LNCAP (cell line): ENCODE results near the gene SHISA2.

ENCODE experiments used
- TF ChIP-seq, protein P1 (sequence below): fragments of 450-650 bp; IDR thresholded peaks from 2 replicates; pipeline ENCODE4 v1.5.1; 2017; ENCODE audit warnings: mild to moderate bottlenecking

Gene SHISA2

DNA sequence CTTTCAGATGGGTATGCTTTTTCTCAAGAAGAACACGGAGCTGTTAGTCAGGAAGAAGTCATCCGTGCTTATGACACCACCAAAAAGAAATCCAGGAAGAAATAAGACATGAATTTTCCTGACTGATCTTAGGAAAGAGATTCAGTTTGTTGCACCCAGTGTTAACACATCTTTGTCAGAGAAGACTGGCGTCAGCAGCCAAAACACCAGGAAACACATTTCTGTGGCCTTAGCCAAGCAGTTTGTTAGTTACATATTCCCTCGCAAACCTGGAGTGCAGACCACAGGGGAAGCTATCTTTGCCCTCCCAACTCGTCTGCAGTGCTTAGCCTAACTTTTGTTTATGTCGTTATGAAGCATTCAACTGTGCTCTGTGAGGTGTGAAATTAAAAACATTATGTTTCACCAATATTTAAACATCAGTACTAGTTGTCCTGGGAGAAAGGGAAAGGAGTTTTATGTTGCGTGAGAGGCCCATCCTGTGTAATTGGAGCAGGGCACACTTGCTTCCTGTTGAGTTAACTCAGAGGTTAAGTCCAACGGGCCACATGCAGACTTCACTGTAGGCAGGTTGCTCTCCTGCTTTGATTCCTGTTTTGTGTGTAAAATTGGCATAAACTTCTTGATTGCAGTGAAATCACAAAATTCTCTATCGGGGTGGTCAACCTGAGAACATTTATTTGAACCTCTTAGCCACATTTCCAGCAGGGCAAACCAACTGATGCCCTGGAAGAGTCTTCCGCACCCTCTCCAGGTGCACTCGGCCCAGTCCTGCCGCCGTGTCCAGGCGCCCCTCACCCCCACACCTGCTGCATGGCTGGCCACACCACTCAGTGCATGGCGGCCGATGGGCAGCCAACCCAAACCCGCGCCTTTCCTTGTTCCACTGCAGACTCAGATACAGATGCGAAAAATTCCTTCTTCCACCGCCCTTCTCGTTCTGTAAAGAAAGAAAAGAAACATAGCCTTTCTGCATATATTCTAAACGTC is 31.6 kb downstream of the SHISA2 start:
- TF ChIP-seq, protein P1, sequence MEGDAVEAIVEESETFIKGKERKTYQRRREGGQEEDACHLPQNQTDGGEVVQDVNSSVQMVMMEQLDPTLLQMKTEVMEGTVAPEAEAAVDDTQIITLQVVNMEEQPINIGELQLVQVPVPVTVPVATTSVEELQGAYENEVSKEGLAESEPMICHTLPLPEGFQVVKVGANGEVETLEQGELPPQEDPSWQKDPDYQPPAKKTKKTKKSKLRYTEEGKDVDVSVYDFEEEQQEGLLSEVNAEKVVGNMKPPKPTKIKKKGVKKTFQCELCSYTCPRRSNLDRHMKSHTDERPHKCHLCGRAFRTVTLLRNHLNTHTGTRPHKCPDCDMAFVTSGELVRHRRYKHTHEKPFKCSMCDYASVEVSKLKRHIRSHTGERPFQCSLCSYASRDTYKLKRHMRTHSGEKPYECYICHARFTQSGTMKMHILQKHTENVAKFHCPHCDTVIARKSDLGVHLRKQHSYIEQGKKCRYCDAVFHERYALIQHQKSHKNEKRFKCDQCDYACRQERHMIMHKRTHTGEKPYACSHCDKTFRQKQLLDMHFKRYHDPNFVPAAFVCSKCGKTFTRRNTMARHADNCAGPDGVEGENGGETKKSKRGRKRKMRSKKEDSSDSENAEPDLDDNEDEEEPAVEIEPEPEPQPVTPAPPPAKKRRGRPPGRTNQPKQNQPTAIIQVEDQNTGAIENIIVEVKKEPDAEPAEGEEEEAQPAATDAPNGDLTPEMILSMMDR: no peak

DNA sequence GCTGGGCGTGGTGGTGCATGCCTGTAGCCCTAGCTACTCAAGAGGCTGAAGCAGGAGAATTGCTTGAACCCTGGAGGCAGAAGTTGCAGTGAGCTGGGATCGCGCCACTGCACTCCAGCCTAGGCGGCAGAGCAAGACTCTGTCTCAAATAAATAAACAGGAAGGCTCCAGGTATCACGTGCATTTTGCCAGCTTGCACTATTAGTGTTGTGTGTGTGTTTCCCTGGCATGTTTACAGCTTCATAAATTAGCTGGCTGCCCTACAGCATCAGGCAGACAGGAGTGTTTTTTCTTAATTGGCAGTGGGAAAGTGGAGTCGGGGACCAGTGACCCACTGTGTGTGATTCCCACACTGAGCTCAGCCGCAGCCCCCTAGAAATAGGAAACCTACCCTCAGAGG is 32.6 kb downstream of the SHISA2 start:
- TF ChIP-seq, protein P1: no peak

DNA sequence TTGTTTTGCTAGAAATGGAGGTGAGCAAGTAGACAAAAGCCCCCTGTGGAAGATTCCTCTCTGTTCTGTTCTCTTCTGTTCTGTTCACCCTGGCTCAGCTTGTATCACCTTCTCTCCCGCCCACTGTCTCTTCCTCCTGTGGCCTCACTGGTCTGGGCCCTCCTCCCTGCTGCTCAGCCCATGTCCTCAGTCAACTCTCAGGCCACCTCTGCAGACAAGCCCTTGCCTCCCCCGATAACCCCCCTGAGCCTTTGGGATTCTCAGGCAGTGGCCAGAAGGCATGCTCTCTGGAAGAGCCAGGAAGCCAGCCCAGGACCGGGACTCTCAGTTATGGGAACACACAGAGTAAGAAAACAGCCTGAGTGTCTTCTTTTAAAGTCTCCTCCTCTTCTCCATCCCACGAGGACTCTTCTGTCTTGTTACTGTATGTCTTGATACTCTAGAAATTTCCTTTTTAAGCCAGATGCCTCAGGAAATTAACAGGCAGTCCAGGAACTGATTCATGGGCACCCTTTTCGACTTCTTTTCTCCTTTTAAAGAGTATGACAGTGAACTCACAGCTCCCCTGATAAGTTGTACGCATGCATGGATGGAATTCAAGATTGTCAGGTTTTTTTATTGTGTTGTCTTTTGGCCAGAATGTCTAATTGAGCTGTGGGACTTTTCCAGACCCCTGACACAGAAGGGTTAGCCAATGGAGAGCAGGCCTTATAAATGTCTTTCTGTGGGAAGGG is 33.7 kb downstream of the SHISA2 start:
- TF ChIP-seq, protein P1: no peak

DNA sequence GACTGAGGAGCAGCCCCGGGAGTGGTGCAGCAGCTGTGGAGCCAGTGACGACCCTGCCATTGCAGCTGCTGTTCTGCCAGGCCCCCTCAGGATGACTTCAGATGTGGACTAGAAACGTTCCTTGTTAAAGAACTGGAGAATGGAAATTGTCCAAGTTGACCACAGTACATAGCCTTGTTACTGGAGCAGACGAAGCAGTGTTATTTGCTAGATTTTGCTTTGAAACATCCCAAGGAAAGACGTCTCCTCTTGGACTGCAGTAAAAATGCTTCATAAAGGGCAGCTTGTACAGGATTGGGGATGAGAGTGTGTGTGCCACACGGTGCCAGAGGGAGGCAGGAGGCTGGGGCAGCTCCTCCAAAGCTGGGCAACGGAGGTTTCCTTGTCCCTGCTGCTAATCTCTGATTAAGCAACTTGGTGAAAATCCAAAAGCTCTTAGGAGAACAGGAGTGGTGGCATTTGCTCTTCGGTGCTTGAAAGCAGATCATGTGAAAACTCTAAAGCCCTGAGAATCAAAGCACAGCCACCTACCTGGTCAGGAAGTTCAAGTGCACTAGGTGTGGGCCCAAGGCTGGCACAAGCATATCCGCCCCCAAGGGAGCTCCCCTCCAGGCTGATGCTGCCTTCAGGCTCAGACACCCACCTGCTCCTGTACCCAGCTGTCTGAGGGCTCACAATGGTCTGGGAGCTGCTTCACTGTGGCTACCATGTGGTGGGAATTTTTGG is 34.5 kb downstream of the SHISA2 start:
- TF ChIP-seq, protein P1: no peak

DNA sequence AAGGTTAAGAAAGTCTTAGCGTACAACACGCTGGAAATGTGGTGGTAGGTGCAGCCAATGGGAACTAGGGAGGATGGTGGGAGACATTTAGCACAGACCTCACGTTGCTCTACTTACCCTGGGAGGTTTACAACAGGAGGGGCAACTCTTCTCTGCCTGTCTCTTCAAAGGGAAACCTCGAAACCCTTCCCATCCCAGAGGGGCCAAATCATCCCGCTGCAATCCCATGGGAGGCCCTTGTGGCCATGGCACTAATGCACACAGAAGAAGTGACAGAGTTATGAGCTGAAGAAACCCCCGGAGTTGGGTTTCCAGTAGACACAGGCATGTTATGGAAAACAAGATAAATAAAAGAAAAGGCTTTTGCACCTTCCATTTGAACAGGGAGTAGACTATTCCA is 35.6 kb downstream of the SHISA2 start:
- TF ChIP-seq, protein P1: no peak

DNA sequence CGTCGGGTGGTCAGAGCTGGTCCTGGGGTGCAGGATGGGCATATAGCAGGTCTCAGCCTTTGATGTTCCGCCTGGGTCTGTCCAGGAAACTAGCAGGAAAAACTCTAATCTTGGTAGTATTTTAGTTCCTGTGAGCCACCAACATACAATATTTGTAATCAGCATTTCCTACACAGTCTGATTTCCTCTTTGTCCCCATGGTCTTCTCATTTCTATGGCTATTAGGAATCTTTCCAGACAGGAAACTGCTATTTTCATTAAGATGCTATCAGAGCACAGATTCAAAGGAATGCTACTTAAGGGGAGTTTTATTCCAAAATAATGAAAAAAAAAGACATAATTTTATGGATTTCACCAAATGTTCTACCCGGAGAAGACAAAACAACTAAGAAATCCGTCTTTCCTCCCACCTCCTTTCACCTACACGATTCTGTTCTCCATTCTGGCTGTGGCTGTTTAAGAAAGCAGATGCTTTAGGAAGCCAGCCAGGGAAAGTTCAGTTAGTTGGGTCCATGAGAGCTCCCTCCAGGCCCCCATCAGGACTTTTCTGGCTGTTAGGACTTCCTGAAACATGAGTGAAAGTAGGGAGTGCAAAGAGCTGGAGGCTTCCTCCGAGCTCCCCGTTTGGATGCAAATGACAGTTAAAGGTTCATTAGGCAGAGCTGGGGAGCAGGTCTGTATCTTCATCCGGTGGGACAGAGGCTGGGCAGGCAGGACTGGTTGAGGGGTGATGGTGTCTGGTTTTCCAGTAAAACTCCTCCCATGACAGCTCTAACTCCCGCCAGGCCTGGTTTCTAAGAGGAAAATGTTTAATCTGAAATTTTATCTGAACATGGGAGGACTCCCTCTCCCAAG is 36.3 kb downstream of the SHISA2 start:
- TF ChIP-seq, protein P1: no peak
